Measurements from ENCODE around the gene RUNX2. TPM values are rescaled to one million over a fixed set of nuclear protein-coding genes. Genes with fewer than 3 reads are reported as not detected.
"Not testable (repeated sequence)": the region's sequence is repeated elsewhere in the genome, so short reads cannot be mapped to it uniquely, and the experiment has no call there.

Gene RUNX2
- polyA plus RNA-seq, 1 donor from 2014 or later: not detected

GRCh38 chr6:45667300-45667699 is 339.2 kb downstream of the RUNX2 start:
- Histone ChIP-seq H3K4me2 (ENCODE audit: low read length) (no peak overlapping the region), H3K27ac (ENCODE audit: low read length) (peak overlapping the region; percentile 16), H2AFZ (ENCODE audit: low read depth, low read length) (no peak overlapping the region), H3K27me3 (ENCODE audit: insufficient read depth, low read depth, low read length) (peaks cover 26% of the 10 kb centered on the region), H3K4me3 (ENCODE audit: low read length) (no peak overlapping the region), H3K9ac (ENCODE audit: low read length) (no peak overlapping the region), H3K9me2 (ENCODE audit: insufficient read depth, low read length) (no peaks in the 10 kb centered on the region), H3F3A (ENCODE audit: insufficient read depth, low read length, poor library complexity, severe bottlenecking) (no peaks in the 10 kb centered on the region), H4K20me1 (ENCODE audit: insufficient read depth) (no peaks in the 10 kb centered on the region), H3K36me3 (ENCODE audit: insufficient read depth, low read length) (no peaks in the 10 kb centered on the region), H3K79me2 (replicated peaks; ENCODE audit: insufficient read depth, low read length) (no peaks in the 10 kb centered on the region), H3K9me3 (ENCODE audit: low read length) (no peaks in the 10 kb centered on the region)
- TF ChIP-seq MXI1 (conservative IDR thresholded peaks at IDR 0.05; ENCODE audit: poor library complexity, severe bottlenecking) (no peak), RAD21 (conservative IDR thresholded peaks at IDR 0.05) (peak; percentile 18)

GRCh38 chr6:45667766-45668165 is 339.6 kb downstream of the RUNX2 start:
- H3K36me3 ChIP-seq (ENCODE audit: insufficient read depth, low read length): no peaks in the 10 kb centered on the region
- H3K9me2 ChIP-seq (ENCODE audit: insufficient read depth, low read length): no peaks in the 10 kb centered on the region
- H2AFZ ChIP-seq (ENCODE audit: low read depth, low read length): no peak overlapping the region
- H3K27me3 ChIP-seq (ENCODE audit: insufficient read depth, low read depth, low read length): peaks cover 21% of the 10 kb centered on the region
- TF ChIP-seq EP300 (conservative IDR thresholded peaks at IDR 0.05; ENCODE audit: poor library complexity, severe bottlenecking): no peak
- TF ChIP-seq POLR2AphosphoS5 (IDR thresholded peaks at IDR 0.05): no peak
- no peak for TF ChIP-seq CTCF (IDR thresholded peaks at IDR 0.05; ENCODE audit: poor library complexity, severe bottlenecking)
- no peak for TF ChIP-seq RAD21 (conservative IDR thresholded peaks at IDR 0.05)
- no peak overlapping the region for H3K4me2 ChIP-seq (ENCODE audit: low read length)
- no peak overlapping the region for H3K4me3 ChIP-seq (ENCODE audit: low read length)
- no peaks in the 10 kb centered on the region for H3K9me3 ChIP-seq (ENCODE audit: low read length)
- no peak overlapping the region for H3K9ac ChIP-seq (ENCODE audit: low read length)
- no peaks in the 10 kb centered on the region for H4K20me1 ChIP-seq (ENCODE audit: insufficient read depth)
- no peaks in the 10 kb centered on the region for H3F3A ChIP-seq (ENCODE audit: insufficient read depth, low read length, poor library complexity, severe bottlenecking)
- no peaks in the 10 kb centered on the region for H3K79me2 ChIP-seq (replicated peaks; ENCODE audit: insufficient read depth, low read length)
- H3K27ac ChIP-seq (ENCODE audit: low read length): peak overlapping the region; percentile 16

GRCh38 chr6:45668705-45669104 is 340.6 kb downstream of the RUNX2 start:
- Histone ChIP-seq H3K9ac (ENCODE audit: low read length) (no peak overlapping the region), H3K36me3 (ENCODE audit: insufficient read depth, low read length) (no peaks in the 10 kb centered on the region), H2AFZ (ENCODE audit: low read depth, low read length) (no peak overlapping the region), H3K27me3 (ENCODE audit: insufficient read depth, low read depth, low read length) (peaks cover 12% of the 10 kb centered on the region), H3K27ac (ENCODE audit: low read length) (no peak overlapping the region), H3F3A (ENCODE audit: insufficient read depth, low read length, poor library complexity, severe bottlenecking) (no peaks in the 10 kb centered on the region), H3K4me3 (ENCODE audit: low read length) (no peak overlapping the region), H3K9me3 (ENCODE audit: low read length) (no peaks in the 10 kb centered on the region), H3K4me2 (ENCODE audit: low read length) (no peak overlapping the region), H3K79me2 (replicated peaks; ENCODE audit: insufficient read depth, low read length) (no peaks in the 10 kb centered on the region), H4K20me1 (ENCODE audit: insufficient read depth) (no peaks in the 10 kb centered on the region), H3K9me2 (ENCODE audit: insufficient read depth, low read length) (no peaks in the 10 kb centered on the region)
- no peak for TF ChIP-seq SMC3 (conservative IDR thresholded peaks at IDR 0.05; ENCODE audit: poor library complexity)

GRCh38 chr6:45673167-45673566 is 345.0 kb downstream of the RUNX2 start:
- not testable (repeated sequence) for H3K9me2 ChIP-seq (ENCODE audit: insufficient read depth, low read length); H3K79me2 ChIP-seq (replicated peaks; ENCODE audit: insufficient read depth, low read length); H3K36me3 ChIP-seq (ENCODE audit: insufficient read depth, low read length); H3K9me3 ChIP-seq (ENCODE audit: low read length); H3K9ac ChIP-seq (ENCODE audit: low read length); H3K4me2 ChIP-seq (ENCODE audit: low read length); H4K20me1 ChIP-seq (ENCODE audit: insufficient read depth); H2AFZ ChIP-seq (ENCODE audit: low read depth, low read length); H3F3A ChIP-seq (ENCODE audit: insufficient read depth, low read length, poor library complexity, severe bottlenecking); H3K4me3 ChIP-seq (ENCODE audit: low read length); H3K27me3 ChIP-seq (ENCODE audit: insufficient read depth, low read depth, low read length); H3K27ac ChIP-seq (ENCODE audit: low read length)

- H3K4me3 ChIP-seq (ENCODE audit: low read length); H3F3A ChIP-seq (ENCODE audit: insufficient read depth, low read length, poor library complexity, severe bottlenecking); H2AFZ ChIP-seq (ENCODE audit: low read depth, low read length): not testable (repeated sequence)
Observed at GRCh38 chr6:45675166-45675565, 347.0 kb downstream of the RUNX2 start.

More at GRCh38 chr6:45675166-45675565, 347.0 kb downstream of the RUNX2 start:
- not testable (repeated sequence) for H3K9ac ChIP-seq (ENCODE audit: low read length); H3K36me3 ChIP-seq (ENCODE audit: insufficient read depth, low read length); H3K27me3 ChIP-seq (ENCODE audit: insufficient read depth, low read depth, low read length); H3K27ac ChIP-seq (ENCODE audit: low read length); H4K20me1 ChIP-seq (ENCODE audit: insufficient read depth); H3K9me3 ChIP-seq (ENCODE audit: low read length); H3K9me2 ChIP-seq (ENCODE audit: insufficient read depth, low read length); H3K4me2 ChIP-seq (ENCODE audit: low read length); H3K79me2 ChIP-seq (replicated peaks; ENCODE audit: insufficient read depth, low read length)
